HCT116 (cell line): Measurements from ENCODE around the gene ACP2. TPM values are rescaled to one million over a fixed set of nuclear protein-coding genes. Genes with fewer than 3 reads are reported as not detected.

ENCODE experiments used
- ATAC-seq: fragments of 200-7000 bp; cut with Tn5 transposase; 2 replicates; pipeline ENCODE4 v1.9.1; 2020; ENCODE audit warnings: mild to moderate bottlenecking, moderate library complexity
- BruUV-seq: library from RNA; stranded (reverse); fragments of 400-500 nt; replicated peaks from 2 replicates; lab custom pipeline; 2021; lab: Mats Ljungman, UMichigan
- CTCF ChIA-PET: fragments of 300-600 bp; sonication (Branson Sonifier 250); formaldehyde crosslinking; loops from one replicate; lab custom pipeline; 2021; ENCODE audit warnings: antibody characterized with exemption; lab: Charles Lee
- POLR2A ChIA-PET: fragments of 300-600, 350-600 bp; sonication (Branson Sonifier 250); formaldehyde crosslinking; loops from one replicate; lab custom pipeline; 2021; ENCODE audit warnings: antibody characterized with exemption; lab: Charles Lee
- RAD21 ChIA-PET, 2 experiments: fragments of 300-600 bp; sonication (Branson Sonifier 250); formaldehyde crosslinking; loops; one replicate each; lab custom pipeline; 2023; ENCODE audit warnings: low total read pairs in 2 of 2; ENCODE audit not compliant: uncharacterized antibody in 2 of 2, unreplicated experiment in 2 of 2, low non-redundant PET in 1 of 2; lab: Charles Lee
- DNase-seq: peaks from one replicate; pipeline ENCODE4 v3.0.0-alpha.2; 2010; ENCODE audit warnings: low read depth, low spot score
- H2AFZ ChIP-seq: fragments of 200-600 bp; shearing (Covaris generic), sonication (generic); 2 replicates; pipeline ENCODE4 v1.6.1; 2017; ENCODE audit warnings: low read depth, mixed run types, mixed read lengths, antibody characterized with exemption, low read length; ENCODE audit not compliant: poor library complexity, severe bottlenecking
- H3K27ac ChIP-seq: 2 replicates; pipeline ENCODE4 v1.5.1; 2012; ENCODE audit warnings: low read depth, low read length
- H3K27me3 ChIP-seq: fragments of 200-600 bp; sonication (generic); 2 replicates; pipeline ENCODE4 v1.6.1; 2016; ENCODE audit warnings: mixed run types, low read length, mixed read lengths; ENCODE audit not compliant: insufficient read depth
- H3K36me3 ChIP-seq, 2 experiments: fragments of 200-500 bp in 1 of 2; fragments of 200-600 bp in 1 of 2; sonication (Bioruptor generic) in 1 of 2; sonication (generic) in 1 of 2; 2 replicates each; pipeline versions ENCODE4 v1.5.1 to v1.6.1; 2014 to 2016; ENCODE audit warnings: low read length in 2 of 2, inconsistent platforms in 1 of 2, mixed read lengths in 1 of 2, mixed run types in 1 of 2; ENCODE audit not compliant: insufficient read depth in 2 of 2, control insufficient read depth in 1 of 2
- H3K4me1 ChIP-seq, 2 experiments: fragments of 200-600 bp in 1 of 2; sonication (generic) in 1 of 2; 2 replicates each; pipeline versions ENCODE4 v1.5.1 to v1.6.1; 2012 to 2017; ENCODE audit warnings: low read length in 2 of 2, inconsistent platforms in 1 of 2, mild to moderate bottlenecking in 1 of 2, mixed read lengths in 1 of 2, mixed run types in 1 of 2, moderate library complexity in 1 of 2; ENCODE audit not compliant: insufficient read depth in 2 of 2, control insufficient read depth in 1 of 2
- H3K4me2 ChIP-seq: fragments of 200-600 bp; sonication (generic); 2 replicates; pipeline ENCODE4 v1.6.1; 2017; ENCODE audit warnings: mixed run types, low read length, mixed read lengths
- H3K4me3 ChIP-seq, 2 experiments: fragments of 200-600 bp in 1 of 2; sonication (generic) in 1 of 2; replicated peaks in 1 of 2; 2 replicates each; pipeline ENCODE4 v1.5.1; 2011 to 2016; ENCODE audit warnings: low read length in 2 of 2, control low read depth in 1 of 2, low read depth in 1 of 2, mild to moderate bottlenecking in 1 of 2, mixed read lengths in 1 of 2, mixed run types in 1 of 2
- H3K79me2 ChIP-seq: fragments of 200-600 bp; sonication (generic); 2 replicates; pipeline ENCODE4 v1.6.1; 2017; ENCODE audit warnings: mild to moderate bottlenecking, mixed run types, low read length, moderate library complexity, mixed read lengths; ENCODE audit not compliant: insufficient read depth
- H3K9ac ChIP-seq: fragments of 200-600 bp; sonication (generic); 2 replicates; pipeline ENCODE4 v1.6.1; 2016; ENCODE audit warnings: low read length, mixed read lengths
- H3K9me2 ChIP-seq: fragments of 200-600 bp; sonication (generic), shearing (Covaris generic); 2 replicates; pipeline ENCODE4 v1.6.1; 2017; ENCODE audit warnings: mixed run types, mild to moderate bottlenecking, moderate library complexity; ENCODE audit not compliant: insufficient read depth
- H3K9me3 ChIP-seq, 2 experiments: fragments of 200-500 bp in 1 of 2; fragments of 200-600 bp in 1 of 2; sonication (Bioruptor generic) in 1 of 2; sonication (generic) in 1 of 2; 2 replicates each; pipeline ENCODE4 v1.6.1; 2014 to 2017; ENCODE audit warnings: low read length in 2 of 2, mixed read lengths in 2 of 2, inconsistent platforms in 1 of 2, low read depth in 1 of 2, mild to moderate bottlenecking in 1 of 2, mixed run types in 1 of 2, moderate library complexity in 1 of 2; ENCODE audit not compliant: control insufficient read depth in 1 of 2, insufficient read depth in 1 of 2
- H4K20me1 ChIP-seq: fragments of 200-600 bp; sonication (generic), shearing (Covaris generic); 2 replicates; pipeline ENCODE4 v1.6.1; 2017; ENCODE audit warnings: mixed run types, mild to moderate bottlenecking, moderate library complexity; ENCODE audit not compliant: insufficient read depth
- ATF3 ChIP-seq: IDR thresholded peaks from 2 replicates; pipeline ENCODE4 v1.6.1; 2012
- CBX3 ChIP-seq: IDR thresholded peaks from 2 replicates; pipeline ENCODE4 v1.6.1; 2012; ENCODE audit warnings: low read depth
- CEBPB ChIP-seq: IDR thresholded peaks from 2 replicates; pipeline ENCODE4 v1.6.1; 2012; ENCODE audit warnings: low read depth
- CTCF ChIP-seq, 3 experiments: fragments of 200-600 bp in 1 of 3; sonication (generic) in 1 of 3; IDR thresholded peaks in 2 of 3; conservative IDR thresholded peaks in 1 of 3; 2 replicates each; pipeline ENCODE4 v1.5.1; 2012 to 2017; ENCODE audit warnings: low read depth in 2 of 3, low read length in 2 of 3, antibody characterized with exemption in 1 of 3, borderline replicate concordance in 1 of 3, control low read depth in 1 of 3, mild to moderate bottlenecking in 1 of 3, mixed read lengths in 1 of 3, mixed run types in 1 of 3, moderate library complexity in 1 of 3; ENCODE audit not compliant: insufficient read depth in 1 of 3
- EGR1 ChIP-seq: IDR thresholded peaks from 2 replicates; pipeline ENCODE4 v1.6.1; 2012; ENCODE audit warnings: low read depth
- ELF1 ChIP-seq: IDR thresholded peaks from 2 replicates; pipeline ENCODE4 v1.6.1; 2012; ENCODE audit warnings: low read depth, borderline replicate concordance
- EZH2 ChIP-seq: fragments of 200-600 bp; sonication (generic); IDR thresholded peaks from 2 replicates; pipeline ENCODE4 v1.6.1; 2017; ENCODE audit warnings: antibody characterized with exemption, mixed run types
- EZH2phosphoT487 ChIP-seq: fragments of 200-600 bp; IDR thresholded peaks from 2 replicates; pipeline ENCODE4 v1.6.1; 2018; ENCODE audit warnings: antibody characterized with exemption, borderline replicate concordance
- MAX ChIP-seq: IDR thresholded peaks from 2 replicates; pipeline ENCODE4 v1.6.1; 2012
- POLR2A ChIP-seq: IDR thresholded peaks from 2 replicates; pipeline ENCODE4 v1.7.0; 2011; ENCODE audit warnings: borderline replicate concordance; ENCODE audit not compliant: insufficient read depth, insufficient read length; ENCODE audit errors: extremely low read depth
- POLR2AphosphoS5 ChIP-seq: IDR thresholded peaks from 2 replicates; pipeline ENCODE4 v1.6.1; 2011; ENCODE audit warnings: mild to moderate bottlenecking, low read depth, low read length, moderate library complexity
- RAD21 ChIP-seq: IDR thresholded peaks from 2 replicates; pipeline ENCODE4 v1.6.1; 2012; ENCODE audit warnings: low read depth, mild to moderate bottlenecking
- REST ChIP-seq: IDR thresholded peaks from 2 replicates; pipeline ENCODE4 v1.6.1; 2012; ENCODE audit warnings: low read depth
- SIN3A ChIP-seq: IDR thresholded peaks from 2 replicates; pipeline ENCODE4 v1.6.1; 2012; ENCODE audit warnings: low read depth
- SP1 ChIP-seq: IDR thresholded peaks from 2 replicates; pipeline ENCODE4 v1.6.1; 2012; ENCODE audit warnings: low read depth
- SRF ChIP-seq: IDR thresholded peaks from 2 replicates; pipeline ENCODE4 v1.6.1; 2012; ENCODE audit warnings: low read depth
- YY1 ChIP-seq: IDR thresholded peaks from 2 replicates; pipeline ENCODE4 v1.6.1; 2011; ENCODE audit warnings: low read length, low read depth, moderate library complexity, mild to moderate bottlenecking; ENCODE audit not compliant: insufficient replicate concordance; ENCODE audit errors: extremely low read depth
- ZBTB33 ChIP-seq: IDR thresholded peaks from 2 replicates; pipeline ENCODE4 v1.6.1; 2011; ENCODE audit warnings: mild to moderate bottlenecking, low read length, moderate library complexity; ENCODE audit not compliant: insufficient replicate concordance; ENCODE audit errors: extremely low read depth
- ZFX ChIP-seq: fragments of 450-650 bp; IDR thresholded peaks from 2 replicates; pipeline ENCODE4 v1.6.1; 2017
- intact Hi-C: fragments of 100-400 bp; cut with micrococcal nuclease; formaldehyde crosslinking; loops from 2 replicates; pipeline ENCODE4 v1.10.0; 2022
- total RNA-seq: library from RNA; stranded (reverse); gene quantifications from one replicate; pipeline ENCODE4 v1.2.1, GENCODE V29; 2021; ENCODE audit not compliant: unreplicated experiment

ACP2 gene
- total RNA-seq, 1 experiment from 2014 or later, result 21.5 TPM

- Histone ChIP-seq H3K9ac (no peak overlapping the region), H3K4me2 (no peak overlapping the region), H3K4me3 (no peak overlapping the region), H3K79me2 (peaks cover 22% of the 10 kb centered on the region), H4K20me1 (no peaks in the 10 kb centered on the region), H3K27ac (no peak overlapping the region), H3K9me2 (no peaks in the 10 kb centered on the region), H3K9me3 (no peaks in the 10 kb centered on the region), H3K27me3 (no peaks in the 10 kb centered on the region), H2AFZ (no peak overlapping the region), H3K4me1 (peaks cover 4 to 12% of the 10 kb centered on the region in 2 experiments; a peak in 2 of 4 replicates), H3K36me3 (peaks cover 12 to 20% of the 10 kb centered on the region in 2 experiments; a peak in 3 of 4 replicates)
- ChIA-PET CTCF (no interaction called here), POLR2A (no interaction called here), RAD21 (no interaction called here)
- TF ChIP-seq EGR1, result no peak
- TF ChIP-seq POLR2AphosphoS5, result no peak
- no peak for TF ChIP-seq ATF3
- TF ChIP-seq EZH2, result no peak
- TF ChIP-seq ELF1, result no peak
- TF ChIP-seq SP1, result no peak
- no peak for TF ChIP-seq EZH2phosphoT487
- no peak for TF ChIP-seq CBX3
- TF ChIP-seq ZFX, result no peak
- no peak for TF ChIP-seq YY1
- TF ChIP-seq CEBPB, result no peak
- no peak for TF ChIP-seq ZBTB33
- TF ChIP-seq POLR2A, result no peak
- no peak for TF ChIP-seq RAD21
- TF ChIP-seq MAX, result no peak
- no peak for TF ChIP-seq SIN3A
- no peak for TF ChIP-seq SRF
- TF ChIP-seq REST, result no peak
- TF ChIP-seq CTCF (IDR thresholded peaks at IDR 0.05 in 2 of 3, conservative IDR thresholded peaks at IDR 0.05 in 1 of 3; ENCODE audit: borderline replicate concordance in 1 of 3, insufficient read depth in 1 of 3, low read depth in 2 of 3, low read length in 2 of 3), result no peak
- no TSS peak for BruUV-seq
- DNase-seq (no peak), ATAC-seq (no peak)
- intact Hi-C loops, result no loop called here
Observed at GRCh38 chr11:47244448-47245350, 3.9 kb downstream of the ACP2 start.
